ENCODE measurements around the gene ADAMTS12.

The ADAMTS12 gene

GRCh38 chr5:33753704-33754103, 138.1 kb downstream of the ADAMTS12 start:
- no peak for DNase-seq (ENCODE audit: low spot score)
- in situ Hi-C loops (cut with MboI; ENCODE audit: low sequenced_read_pairs, unreplicated experiment): no loop called here
- TF ChIP-seq CTCF (IDR thresholded peaks at IDR 0.05; ENCODE audit: borderline replicate concordance, control extremely low read depth, extremely low read depth, insufficient read depth, missing control alignments): no peak

GRCh38 chr5:33748754-33749153, 143.0 kb downstream of the ADAMTS12 start:
- TF ChIP-seq CTCF (IDR thresholded peaks at IDR 0.05; ENCODE audit: borderline replicate concordance, control extremely low read depth, extremely low read depth, insufficient read depth, missing control alignments): no peak
- in situ Hi-C loops (cut with MboI; ENCODE audit: low sequenced_read_pairs, unreplicated experiment): no loop called here

GRCh38 chr5:33745101-33745770, 146.6 kb downstream of the ADAMTS12 start:
- TF ChIP-seq CTCF (IDR thresholded peaks at IDR 0.05; ENCODE audit: borderline replicate concordance, control extremely low read depth, extremely low read depth, insufficient read depth, missing control alignments): no peak
- in situ Hi-C loops (cut with MboI; ENCODE audit: low sequenced_read_pairs, unreplicated experiment): no loop called here
- no peak for DNase-seq (ENCODE audit: low spot score)

More at GRCh38 chr5:33748754-33749153, 143.0 kb downstream of the ADAMTS12 start:
- no peak for DNase-seq (ENCODE audit: low spot score)

GRCh38 chr5:33743099-33743498, 148.7 kb downstream of the ADAMTS12 start:
- DNase-seq (ENCODE audit: low spot score): no peak
- in situ Hi-C loops (cut with MboI; ENCODE audit: low sequenced_read_pairs, unreplicated experiment): no loop called here
- no peak for TF ChIP-seq CTCF (IDR thresholded peaks at IDR 0.05; ENCODE audit: borderline replicate concordance, control extremely low read depth, extremely low read depth, insufficient read depth, missing control alignments)

- in situ Hi-C loops (cut with MboI; ENCODE audit: low sequenced_read_pairs, unreplicated experiment): no loop called here
- no peak for DNase-seq (ENCODE audit: low spot score)
These were observed 149.6 kb downstream of the ADAMTS12 start for GRCh38 chr5:33742181-33742580.

GRCh38 chr5:33738967-33739366, 152.8 kb downstream of the ADAMTS12 start:
- in situ Hi-C loops (cut with MboI; ENCODE audit: low sequenced_read_pairs, unreplicated experiment): no loop called here
- DNase-seq (ENCODE audit: low spot score): no peak
- no peak for TF ChIP-seq CTCF (IDR thresholded peaks at IDR 0.05; ENCODE audit: borderline replicate concordance, control extremely low read depth, extremely low read depth, insufficient read depth, missing control alignments)

More at GRCh38 chr5:33742181-33742580, 149.6 kb downstream of the ADAMTS12 start:
- no peak for TF ChIP-seq CTCF (IDR thresholded peaks at IDR 0.05; ENCODE audit: borderline replicate concordance, control extremely low read depth, extremely low read depth, insufficient read depth, missing control alignments)

Data from GM13976 (cell line).